Mammary epithelial cell (primary cell): ENCODE data around the gene TAF1A.

Source experiments
- CTCF ChIP-seq, 2 donors: IDR thresholded peaks in 1 of 2; conservative IDR thresholded peaks in 1 of 2; 2 replicates each; pipeline ENCODE4 v1.5.1; 2011 to 2012; ENCODE audit warnings: inconsistent platforms in 2 of 2, low read length in 2 of 2, mild to moderate bottlenecking in 2 of 2, control low read depth in 1 of 2, low read depth in 1 of 2; ENCODE audit not compliant: insufficient read depth in 1 of 2; ENCODE audit errors: extremely low read depth in 1 of 2
- EZH2 ChIP-seq: IDR thresholded peaks from 2 replicates; pipeline ENCODE4 v1.6.1; 2012; ENCODE audit warnings: low read length, inconsistent platforms, borderline replicate concordance

GRCh38 chr1:222616525-222616924 is 26.8 kb upstream of the TAF1A start:
- TF ChIP-seq CTCF (conservative IDR thresholded peaks at IDR 0.05 in 1 of 2, IDR thresholded peaks at IDR 0.05 in 1 of 2; ENCODE audit: extremely low read depth in 1 of 2, insufficient read depth in 1 of 2, low read depth in 1 of 2, low read length in 2 of 2) (no peak), EZH2 (no peak)
